Endothelial cell of umbilical vein (primary cell): ENCODE data around the gene AMMECR1. TPM values are rescaled to one million over a fixed set of nuclear protein-coding genes. Genes with fewer than 3 reads are reported as not detected.
"Not testable (repeated sequence)": the region's sequence is repeated elsewhere in the genome, so short reads cannot be mapped to it uniquely, and the experiment has no call there.

Source experiments
- BruUV-seq: library from RNA; stranded (reverse); fragments of 400-500 nt; replicated peaks from 2 replicates; lab custom pipeline; 2021; lab: Mats Ljungman, UMichigan
- CTCF ChIA-PET: fragments of 300-600, 350-600 bp; sonication (Branson Sonifier 250); formaldehyde crosslinking; loops from one replicate; lab custom pipeline; 2021; ENCODE audit warnings: antibody characterized with exemption, inconsistent platforms; lab: Charles Lee
- POLR2A ChIA-PET: fragments of 300-600, 350-600 bp; sonication (Branson Sonifier 250); formaldehyde crosslinking; loops from one replicate; lab custom pipeline; 2021; ENCODE audit warnings: antibody characterized with exemption, inconsistent platforms; lab: Charles Lee
- DNase-seq: peaks from one replicate; pipeline ENCODE4 v3.0.0-alpha.2; 2011; ENCODE audit warnings: low read depth, low spot score
- FAIRE-seq: peaks from 2 replicates; lab custom pipeline; 2011; peaks lifted over from hg19 to GRCh38; lab: Jason Lieb, UNC
- H2AFZ ChIP-seq: 2 replicates; pipeline ENCODE4 v1.6.0; 2012; ENCODE audit warnings: low read depth, low read length, control low read depth, inconsistent platforms
- H3K27ac ChIP-seq: 2 replicates; pipeline ENCODE4 v1.5.1; 2011; ENCODE audit warnings: low read depth, mild to moderate bottlenecking, control low read depth, low read length, moderate library complexity; ENCODE audit not compliant: insufficient read depth
- H3K27me3 ChIP-seq, 2 experiments: 2 replicates each; pipeline versions ENCODE4 v1.6.0 to v1.6.1; 2011; ENCODE audit warnings: low read length in 2 of 2, mixed read lengths in 1 of 2; ENCODE audit not compliant: control insufficient read depth in 2 of 2, insufficient read depth in 2 of 2
- H3K36me3 ChIP-seq, 2 experiments: 2 replicates in 1 of 2; 3 replicates in 1 of 2; pipeline ENCODE4 v1.5.1; 2011; ENCODE audit warnings: low read length in 2 of 2, mild to moderate bottlenecking in 1 of 2, moderate library complexity in 1 of 2; ENCODE audit not compliant: control insufficient read depth in 2 of 2, insufficient read depth in 2 of 2; ENCODE audit errors: extremely low read depth in 1 of 2
- H3K4me1 ChIP-seq: 3 replicates; pipeline ENCODE4 v1.5.1; 2011; ENCODE audit warnings: mild to moderate bottlenecking, low read length; ENCODE audit not compliant: control insufficient read depth, insufficient read depth; ENCODE audit errors: extremely low read depth
- H3K4me2 ChIP-seq: 2 replicates; pipeline ENCODE4 v1.6.1; 2011; ENCODE audit warnings: low read length, control low read depth, mixed read lengths; ENCODE audit not compliant: insufficient read depth
- H3K4me3 ChIP-seq, 3 experiments: fragments of 200-600 bp in 1 of 3; sonication (generic), shearing (Covaris generic) in 1 of 3; replicated peaks in 1 of 3; 2 replicates each; pipeline ENCODE4 v1.5.1; 2011 to 2016; ENCODE audit warnings: control low read depth in 3 of 3, low read length in 3 of 3, mild to moderate bottlenecking in 2 of 3, inconsistent platforms in 1 of 3, low read depth in 1 of 3, moderate library complexity in 1 of 3; ENCODE audit not compliant: insufficient read depth in 1 of 3
- H3K79me2 ChIP-seq: 2 replicates; pipeline ENCODE4 v1.6.0; 2012; ENCODE audit warnings: low read length, inconsistent platforms; ENCODE audit not compliant: control insufficient read depth, insufficient read depth
- H3K9ac ChIP-seq: replicated peaks from 2 replicates; pipeline ENCODE3; 2011; ENCODE audit warnings: low read length, control low read depth; ENCODE audit not compliant: insufficient read depth; ENCODE audit errors: extremely low read depth
- H3K9me1 ChIP-seq: replicated peaks from 3 replicates; pipeline ENCODE4 v1.6.0; 2011; ENCODE audit warnings: mild to moderate bottlenecking, low read length; ENCODE audit not compliant: control insufficient read depth, insufficient read depth; ENCODE audit errors: extremely low read depth
- H3K9me3 ChIP-seq: replicated peaks from 2 replicates; pipeline ENCODE4 v1.5.1; 2012; ENCODE audit warnings: low read length, inconsistent platforms; ENCODE audit not compliant: control insufficient read depth, insufficient read depth
- H4K20me1 ChIP-seq: replicated peaks from 2 replicates; pipeline ENCODE3; 2011; ENCODE audit warnings: mild to moderate bottlenecking, low read length; ENCODE audit not compliant: control insufficient read depth, insufficient read depth; ENCODE audit errors: extremely low read depth
- EZH2 ChIP-seq: IDR thresholded peaks from 2 replicates; pipeline ENCODE4 v1.6.1; 2012; ENCODE audit warnings: borderline replicate concordance, low read depth, mild to moderate bottlenecking, moderate library complexity, low read length, inconsistent platforms; ENCODE audit not compliant: severe bottlenecking
- GATA2 ChIP-seq: IDR thresholded peaks from 2 replicates; pipeline ENCODE4 v1.7.0; 2011; ENCODE audit warnings: low read depth, mild to moderate bottlenecking, moderate library complexity, mixed read lengths, low read length; ENCODE audit not compliant: insufficient read length, insufficient read depth
- MYC ChIP-seq: IDR thresholded peaks from one replicate; pipeline ENCODE4 v1.6.1; 2011; ENCODE audit warnings: mild to moderate bottlenecking, low read depth, low read length
- POLR2AphosphoS5 ChIP-seq: IDR thresholded peaks from 2 replicates; pipeline ENCODE4 v1.6.1; 2012; ENCODE audit warnings: low read depth, mild to moderate bottlenecking, control low read depth, low read length, moderate library complexity; ENCODE audit not compliant: insufficient read depth
- dilution Hi-C: fragments of 300-500 bp; cut with MboI; formaldehyde crosslinking; loops from one replicate; pipeline ENCODE4 v1.15.0; 2019; ENCODE audit warnings: low sequenced_read_pairs; ENCODE audit not compliant: extremely low pct_ligation_motif_present
- intact Hi-C: fragments of 100-400 bp; cut with micrococcal nuclease; formaldehyde crosslinking; loops from one replicate; pipeline ENCODE4 v1.10.0; 2022
- polyA plus RNA-seq, 4 experiments: library from polyadenylated mRNA; depleted of rRNA in 3 of 4; stranded (reverse) in 3 of 4; unstranded in 1 of 4; fragments of >200 nt; gene quantifications; 2 replicates each; pipeline versions ENCODE4 v1.2.1 to v1.2.3, GENCODE V29; 2011 to 2012; ENCODE audit warnings: missing spikeins in 1 of 4
- total RNA-seq: library from RNA; stranded (reverse); gene quantifications from 2 replicates; pipeline ENCODE4 v1.2.3, GENCODE V29; 2021

The AMMECR1 gene
- total and polyA plus RNA-seq, 2 donors (not counting 3 experiments of a cell fraction or from before 2014, with no cell fraction given), result 3.6 to 6.9 TPM

GRCh38 chrX:110331444-110332030, 13.7 kb upstream of the AMMECR1 start:
- Histone ChIP-seq H3K36me3 (no peaks in the 10 kb centered on the region), H3K9me3 (no peaks in the 10 kb centered on the region), H4K20me1 (no peaks in the 10 kb centered on the region), H2AFZ (no peak overlapping the region), H3K27me3 (no peaks in the 10 kb centered on the region), H3K27ac (no peak overlapping the region), H3K4me1 (no peaks in the 10 kb centered on the region), H3K4me2 (no peak overlapping the region), H3K9ac (no peak overlapping the region), H3K9me1 (no peaks in the 10 kb centered on the region), H3K4me3 (no peak overlapping the region), H3K79me2 (no peaks in the 10 kb centered on the region)
- CTCF ChIA-PET, result no interaction called here
- no peak for TF ChIP-seq EZH2
- TF ChIP-seq MYC, result no peak
- TF ChIP-seq GATA2, result no peak
- TF ChIP-seq POLR2AphosphoS5, result no peak
- dilution Hi-C loops (no loop called here), intact Hi-C loops (no loop called here)
- no TSS peak for BruUV-seq
- DNase-seq (no peak), FAIRE-seq (no peak)
- POLR2A ChIA-PET, result no interaction called here

- H3K36me3 ChIP-seq, H3K9me1 ChIP-seq, CTCF ChIA-PET, intact Hi-C loops, H3K27me3 ChIP-seq, H3K79me2 ChIP-seq, H3K27ac ChIP-seq, H3K9me3 ChIP-seq, H3K4me1 ChIP-seq, DNase-seq, dilution Hi-C loops, H3K9ac ChIP-seq, H2AFZ ChIP-seq, POLR2A ChIA-PET, H4K20me1 ChIP-seq, BruUV-seq, H3K4me2 ChIP-seq, H3K4me3 ChIP-seq, FAIRE-seq: not testable (repeated sequence)
These were observed 10.7 kb upstream of the AMMECR1 start for GRCh38 chrX:110328613-110329012.
